KMS-11 (cell line): ENCODE data around the gene STON2.

Experiments used
- H2AFZ ChIP-seq: fragments of 200-600 bp; sonication (generic); 2 replicates; pipeline ENCODE4 v1.6.1; 2016; ENCODE audit warnings: antibody characterized with exemption, mixed run types, low read depth
- H3K27ac ChIP-seq: fragments of 200-600 bp; sonication (generic); 2 replicates; pipeline ENCODE4 v1.6.1; 2016; ENCODE audit warnings: mild to moderate bottlenecking, mixed run types
- H3K27me3 ChIP-seq: fragments of 200-600 bp; sonication (generic); 2 replicates; pipeline ENCODE4 v1.6.1; 2017; ENCODE audit warnings: mild to moderate bottlenecking, low read depth, mixed run types, moderate library complexity; ENCODE audit not compliant: insufficient read depth
- H3K36me3 ChIP-seq: fragments of 200-600 bp; sonication (generic); 2 replicates; pipeline ENCODE4 v1.6.1; 2017; ENCODE audit warnings: mild to moderate bottlenecking, mixed run types; ENCODE audit not compliant: insufficient read depth
- H3K4me1 ChIP-seq: fragments of 200-600 bp; sonication (generic); 2 replicates; pipeline ENCODE4 v1.6.1; 2016; ENCODE audit warnings: mild to moderate bottlenecking, low read depth, mixed run types; ENCODE audit not compliant: poor library complexity, severe bottlenecking
- H3K4me2 ChIP-seq: fragments of 200-600 bp; sonication (generic); 2 replicates; pipeline ENCODE4 v1.7.0; 2016; ENCODE audit warnings: mild to moderate bottlenecking, mixed run types
- H3K4me3 ChIP-seq: fragments of 200-600 bp; sonication (generic); IDR thresholded peaks from 2 replicates; pipeline ENCODE4 v1.6.1; 2017; ENCODE audit warnings: low read depth, low read length, mixed read lengths; ENCODE audit not compliant: insufficient read depth
- H3K79me2 ChIP-seq: fragments of 200-600 bp; sonication (generic); 2 replicates; pipeline ENCODE4 v1.6.1; 2016; ENCODE audit warnings: low read depth, mixed run types; ENCODE audit not compliant: insufficient read depth
- H3K9ac ChIP-seq: fragments of 200-600 bp; sonication (generic); 2 replicates; pipeline ENCODE4 v1.6.1; 2016; ENCODE audit warnings: mild to moderate bottlenecking, mixed run types
- H4K20me1 ChIP-seq: fragments of 200-600 bp; sonication (generic); 2 replicates; pipeline ENCODE4 v1.6.1; 2016; ENCODE audit warnings: mild to moderate bottlenecking, mixed run types; ENCODE audit not compliant: insufficient read depth
- TF ChIP-seq, protein P1 (sequence below): fragments of 200-600 bp; sonication (generic); conservative IDR thresholded peaks from 2 replicates; pipeline ENCODE4 v1.6.1; 2017; ENCODE audit warnings: low read depth, mild to moderate bottlenecking, antibody characterized with exemption, low read length, moderate library complexity, mixed read lengths

Gene STON2

DNA sequence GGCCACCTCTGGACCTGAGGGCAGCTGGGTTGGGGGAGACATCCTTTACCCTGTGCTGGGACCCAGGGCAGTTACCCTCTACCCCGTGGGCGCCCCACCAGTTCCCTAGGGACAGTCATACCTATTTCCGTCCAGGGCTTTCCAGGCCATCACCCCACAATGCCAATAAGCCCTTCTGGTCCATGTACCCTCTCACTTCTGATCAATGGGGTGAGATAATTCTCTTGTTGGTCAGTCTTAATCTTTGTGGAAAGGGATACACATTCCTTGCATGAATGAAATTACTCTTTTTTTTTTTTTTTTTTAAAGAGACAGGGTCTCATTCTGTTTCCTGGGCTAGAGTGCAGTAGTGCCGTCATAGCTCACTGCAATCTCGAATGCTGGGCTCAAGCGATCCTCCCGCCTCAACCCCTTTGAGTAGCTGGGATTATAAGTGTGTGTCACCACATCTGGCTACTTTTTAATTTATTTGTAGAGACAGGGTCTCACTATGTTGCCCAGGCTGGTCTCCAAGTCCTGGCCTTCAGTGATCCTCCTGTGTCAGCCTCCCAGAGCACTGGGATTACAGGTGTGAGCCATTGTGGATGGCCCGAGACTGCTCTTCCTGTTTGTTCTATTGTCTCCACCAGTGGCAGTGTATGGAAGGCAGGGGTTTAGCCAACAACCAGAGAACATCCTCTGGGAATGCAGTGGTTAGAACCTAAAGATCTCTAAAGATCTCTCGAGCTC is 46.3 kb upstream of the STON2 start:
- H3K4me2 ChIP-seq: no peak overlapping the region
- H4K20me1 ChIP-seq: no peaks in the 10 kb centered on the region
- no peak overlapping the region for H3K9ac ChIP-seq
- no peak overlapping the region for H2AFZ ChIP-seq
- no peak overlapping the region for H3K27ac ChIP-seq
- H3K79me2 ChIP-seq: no peaks in the 10 kb centered on the region
- no peak overlapping the region for H3K4me3 ChIP-seq
- no peaks in the 10 kb centered on the region for H3K4me1 ChIP-seq
- TF ChIP-seq, protein P1, sequence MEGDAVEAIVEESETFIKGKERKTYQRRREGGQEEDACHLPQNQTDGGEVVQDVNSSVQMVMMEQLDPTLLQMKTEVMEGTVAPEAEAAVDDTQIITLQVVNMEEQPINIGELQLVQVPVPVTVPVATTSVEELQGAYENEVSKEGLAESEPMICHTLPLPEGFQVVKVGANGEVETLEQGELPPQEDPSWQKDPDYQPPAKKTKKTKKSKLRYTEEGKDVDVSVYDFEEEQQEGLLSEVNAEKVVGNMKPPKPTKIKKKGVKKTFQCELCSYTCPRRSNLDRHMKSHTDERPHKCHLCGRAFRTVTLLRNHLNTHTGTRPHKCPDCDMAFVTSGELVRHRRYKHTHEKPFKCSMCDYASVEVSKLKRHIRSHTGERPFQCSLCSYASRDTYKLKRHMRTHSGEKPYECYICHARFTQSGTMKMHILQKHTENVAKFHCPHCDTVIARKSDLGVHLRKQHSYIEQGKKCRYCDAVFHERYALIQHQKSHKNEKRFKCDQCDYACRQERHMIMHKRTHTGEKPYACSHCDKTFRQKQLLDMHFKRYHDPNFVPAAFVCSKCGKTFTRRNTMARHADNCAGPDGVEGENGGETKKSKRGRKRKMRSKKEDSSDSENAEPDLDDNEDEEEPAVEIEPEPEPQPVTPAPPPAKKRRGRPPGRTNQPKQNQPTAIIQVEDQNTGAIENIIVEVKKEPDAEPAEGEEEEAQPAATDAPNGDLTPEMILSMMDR: no peak
- H3K36me3 ChIP-seq: no peaks in the 10 kb centered on the region
- no peaks in the 10 kb centered on the region for H3K27me3 ChIP-seq

DNA sequence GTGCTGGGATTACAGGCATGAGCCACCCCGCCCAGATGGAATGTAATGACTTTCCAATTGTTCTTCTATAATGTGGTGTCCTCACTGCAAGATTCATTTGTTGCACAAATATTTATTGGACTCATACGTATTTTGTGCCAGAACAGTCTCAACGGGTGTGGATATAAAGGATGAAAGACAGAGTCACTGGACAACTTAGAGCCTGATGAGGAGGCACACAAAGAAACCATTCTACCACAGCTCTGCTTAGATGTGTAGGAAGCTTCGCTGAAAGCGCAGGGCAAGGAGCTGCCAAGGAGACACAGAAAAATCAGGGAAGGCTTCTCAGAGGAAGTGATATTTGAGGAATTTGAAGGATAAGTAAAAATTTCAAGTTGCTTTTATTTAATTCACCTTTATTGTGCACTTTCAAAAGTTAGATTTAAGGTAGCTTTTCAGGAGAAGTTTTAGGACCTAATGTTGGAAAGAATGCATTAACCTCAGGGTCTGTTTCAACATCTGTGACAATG is 41.6 kb upstream of the STON2 start:
- TF ChIP-seq, protein P1: no peak
- H3K79me2 ChIP-seq: no peaks in the 10 kb centered on the region
- H2AFZ ChIP-seq: no peak overlapping the region
- no peaks in the 10 kb centered on the region for H3K27me3 ChIP-seq
- H3K4me3 ChIP-seq: no peak overlapping the region
- no peak overlapping the region for H3K4me2 ChIP-seq
- H3K36me3 ChIP-seq: no peaks in the 10 kb centered on the region
- peaks cover 6% of the 10 kb centered on the region for H3K4me1 ChIP-seq
- no peak overlapping the region for H3K27ac ChIP-seq
- H4K20me1 ChIP-seq: no peaks in the 10 kb centered on the region
- no peak overlapping the region for H3K9ac ChIP-seq

DNA sequence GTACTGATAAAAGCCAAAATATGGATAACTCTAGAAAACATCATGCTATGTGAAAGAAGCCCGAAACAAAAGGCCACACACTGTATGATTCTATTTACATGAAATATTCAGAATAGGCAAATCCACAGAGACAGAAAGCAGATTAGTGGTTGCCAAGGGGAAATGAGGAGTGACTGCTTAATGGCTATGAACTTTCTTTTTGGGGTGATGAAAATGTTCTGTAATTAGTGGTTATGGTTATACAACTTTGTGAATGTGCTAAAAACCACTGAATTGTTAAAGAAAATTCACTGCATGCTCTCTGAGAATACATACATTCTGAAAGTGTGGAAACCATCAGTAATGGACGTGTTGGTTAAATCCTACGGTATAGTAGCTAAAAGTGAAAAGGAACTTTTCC is 39.9 kb upstream of the STON2 start:
- Histone ChIP-seq H2AFZ (no peak overlapping the region), H3K27ac (no peak overlapping the region), H3K79me2 (0 out of 2 replicates have a peak, but pooled peaks cover under 1% of the 10 kb centered on the region), H3K4me3 (no peak overlapping the region), H4K20me1 (no peaks in the 10 kb centered on the region), H3K36me3 (no peaks in the 10 kb centered on the region), H3K4me1 (peaks cover 9% of the 10 kb centered on the region), H3K4me2 (no peak overlapping the region), H3K9ac (no peak overlapping the region), H3K27me3 (no peaks in the 10 kb centered on the region)
- TF ChIP-seq, protein P1: no peak

DNA sequence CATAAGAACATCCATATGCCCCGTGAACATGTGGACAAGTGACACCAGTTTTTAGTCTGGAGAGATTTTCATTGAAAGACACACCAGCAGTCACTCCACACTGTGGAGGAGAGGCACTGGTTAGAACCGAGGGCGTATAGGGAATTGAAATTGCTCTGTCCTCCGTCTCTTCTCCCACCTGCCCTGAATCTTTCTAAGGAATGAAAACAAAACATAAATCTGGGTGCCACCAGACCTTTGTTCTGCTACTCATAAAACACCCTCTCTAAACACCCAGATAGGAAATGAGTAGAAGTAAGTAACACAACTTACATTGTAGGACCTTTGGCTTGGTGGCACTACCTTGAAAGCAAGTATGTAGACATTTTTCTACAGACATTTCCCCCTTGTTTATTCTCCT is 37.1 kb upstream of the STON2 start:
- Histone ChIP-seq H3K4me2 (peak overlapping the region; percentile 78), H3K9ac (no peak overlapping the region), H3K27ac (no peak overlapping the region), H3K36me3 (no peaks in the 10 kb centered on the region), H4K20me1 (no peaks in the 10 kb centered on the region), H3K79me2 (peaks cover 3% of the 10 kb centered on the region; the same call in 1 of the 2 replicates), H2AFZ (no peak overlapping the region), H3K4me1 (peaks cover 17% of the 10 kb centered on the region), H3K27me3 (no peaks in the 10 kb centered on the region), H3K4me3 (no peak overlapping the region)
- TF ChIP-seq, protein P1: no peak
